OCI-LY1 (cell line): ENCODE measurements around the gene KCTD20.

ENCODE experiments used
- CTCF ChIP-seq: fragments of 200-600 bp; sonication (generic), shearing (Covaris generic); IDR thresholded peaks from 2 replicates; pipeline ENCODE4 v1.5.1; 2017; ENCODE audit warnings: mild to moderate bottlenecking, antibody characterized with exemption, low read length, moderate library complexity, mixed read lengths
- EZH2 ChIP-seq: fragments of 200-600 bp; sonication (generic), shearing (Covaris generic); IDR thresholded peaks from 2 replicates; pipeline ENCODE4 v1.8.0; 2017; ENCODE audit warnings: borderline replicate concordance, mixed run types, mild to moderate bottlenecking, antibody characterized with exemption, low read length, moderate library complexity, mixed read lengths

GRCh38 chr6:36515844-36516243 lies 73.0 kb downstream of the KCTD20 start:
- TF ChIP-seq CTCF (no peak), EZH2 (no peak)
